Ectodermal cell (in vitro differentiated cells): ENCODE results near the gene ZNF575.
"Not testable (repeated sequence)": the region's sequence is repeated elsewhere in the genome, so short reads cannot be mapped to it uniquely, and the experiment has no call there.

ENCODE experiments used
- H3K27ac ChIP-seq: 2 replicates; pipeline ENCODE4 v1.7.0; 2013; ENCODE audit warnings: mild to moderate bottlenecking, low read depth, low read length; ENCODE audit not compliant: insufficient read depth, poor library complexity, severe bottlenecking
- H3K27me3 ChIP-seq: 2 replicates; pipeline ENCODE4 v1.7.0; 2013; ENCODE audit warnings: mild to moderate bottlenecking, low read length; ENCODE audit not compliant: insufficient read depth, control insufficient read depth, poor library complexity, severe bottlenecking
- H3K36me3 ChIP-seq: one replicate; pipeline ENCODE4 v1.7.0; 2013; ENCODE audit warnings: low read length; ENCODE audit not compliant: control insufficient read depth, insufficient read depth
- H3K4me1 ChIP-seq: one replicate; pipeline ENCODE4 v1.7.0; 2013; ENCODE audit warnings: low read length; ENCODE audit not compliant: control insufficient read depth, insufficient read depth
- H3K4me3 ChIP-seq: 2 replicates; pipeline ENCODE4 v1.7.0; 2013; ENCODE audit warnings: low read depth, low read length, control low read depth; ENCODE audit not compliant: insufficient read depth
- H3K9me3 ChIP-seq: 2 replicates; pipeline ENCODE4 v1.7.0; 2013; ENCODE audit warnings: mild to moderate bottlenecking, low read length, moderate library complexity; ENCODE audit not compliant: control insufficient read depth
- WGBS, 2 experiments: methylation state at CpG; one replicate each; pipeline ENCODE4 v1.1.7; 2013; ENCODE audit warnings: missing lambda C conversion rate in 2 of 2; 5-methylcytosine and 5-hydroxymethylcytosine counted together

Gene ZNF575

DNA sequence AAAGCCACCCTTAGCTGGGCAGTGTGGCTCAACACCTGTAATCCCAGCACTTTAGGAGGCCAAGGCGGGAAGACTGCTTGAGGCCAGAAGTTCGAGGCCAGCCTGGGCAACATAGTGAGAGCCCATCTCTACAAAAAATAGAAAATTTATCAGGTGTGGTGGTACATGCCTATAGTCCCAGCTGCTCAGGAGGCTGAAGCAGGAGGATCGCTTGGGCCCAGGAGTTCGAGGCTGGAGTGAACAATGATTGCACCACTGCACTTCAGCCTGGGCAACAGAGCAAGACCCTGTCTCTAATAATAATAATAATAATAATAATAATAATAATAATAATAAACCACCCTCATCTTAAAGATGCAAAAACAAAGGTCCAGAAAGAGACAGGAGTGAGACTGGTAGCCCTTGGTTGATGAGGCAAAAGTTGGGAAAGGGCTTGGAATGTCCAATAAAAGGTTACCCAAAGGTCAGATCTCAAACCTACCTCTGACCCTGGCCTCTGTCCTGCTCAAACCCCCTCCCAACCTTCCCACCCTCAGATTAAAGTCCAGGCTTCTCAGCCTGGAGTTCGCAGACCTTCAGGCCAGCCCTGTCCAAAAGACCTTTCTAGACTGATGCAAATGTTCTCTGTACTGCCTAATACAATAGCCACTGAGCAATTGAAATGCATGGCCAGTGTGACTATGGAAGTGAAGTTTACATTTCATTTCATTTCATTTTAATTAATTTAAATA is 9.1 kb downstream of the ZNF575 start:
- Histone ChIP-seq H3K27ac (no peak overlapping the region), H3K9me3 (peaks cover 2% of the 10 kb centered on the region), H3K36me3 (peaks cover 53% of the 10 kb centered on the region), H3K27me3 (no peaks in the 10 kb centered on the region), H3K4me1 (no peaks in the 10 kb centered on the region), H3K4me3 (no peak overlapping the region)
- WGBS, 2 experiments: 95 to 97% methylated on average over 5 of the region's 5 CpGs

DNA sequence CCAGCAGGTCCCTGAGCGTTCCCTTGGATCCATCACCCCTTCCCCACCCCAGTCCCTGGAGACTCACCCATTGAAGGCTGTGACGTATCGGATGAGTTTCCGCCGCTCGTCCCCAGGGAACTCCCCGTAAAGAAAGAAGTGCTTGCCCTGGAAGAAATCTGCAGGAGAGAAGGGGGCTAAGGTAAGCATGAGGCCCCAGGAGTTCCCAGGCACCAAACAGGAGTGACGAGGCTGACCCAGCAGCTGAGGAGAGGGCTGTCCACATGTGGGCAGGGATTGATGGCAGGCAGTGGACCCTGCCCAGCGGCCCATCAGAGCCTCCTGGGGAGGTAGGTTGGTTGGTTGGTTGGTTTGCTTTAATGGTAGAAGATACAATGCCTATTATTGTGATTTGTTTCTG is 11.1 kb downstream of the ZNF575 start:
- Histone ChIP-seq H3K27ac (no peak overlapping the region), H3K4me1 (no peaks in the 10 kb centered on the region), H3K36me3 (peaks cover 49% of the 10 kb centered on the region), H3K27me3 (no peaks in the 10 kb centered on the region), H3K4me3 (no peak overlapping the region), H3K9me3 (peaks cover 2% of the 10 kb centered on the region)
- 96 to 98% methylated on average over 9 of the region's 9 CpGs for WGBS, 2 experiments

DNA sequence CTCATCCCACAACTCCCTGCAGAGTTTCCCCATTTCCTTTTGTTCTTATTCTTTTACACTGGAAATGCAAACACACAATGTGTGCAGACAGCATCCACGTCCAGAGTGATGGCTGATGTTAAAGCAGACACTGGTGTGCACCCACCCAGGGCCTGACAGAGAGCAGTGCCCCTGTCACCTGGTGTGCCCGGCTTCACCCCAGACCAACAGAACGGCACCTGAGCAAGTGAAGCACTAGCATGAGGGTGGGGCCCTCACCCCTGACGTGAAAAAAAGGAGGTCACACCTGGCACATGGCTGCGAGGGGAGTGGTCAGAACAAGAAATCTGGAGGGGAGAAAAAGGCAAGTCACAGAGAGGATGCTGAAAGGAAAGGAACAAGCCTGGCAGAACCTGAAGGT is 12.3 kb downstream of the ZNF575 start:
- WGBS, 2 experiments: 91 to 93% methylated on average over 5 of the region's 5 CpGs
- Histone ChIP-seq H3K36me3 (peaks cover 48% of the 10 kb centered on the region), H3K27me3 (no peaks in the 10 kb centered on the region), H3K27ac (no peak overlapping the region), H3K4me1 (no peaks in the 10 kb centered on the region), H3K9me3 (no peaks in the 10 kb centered on the region), H3K4me3 (no peak overlapping the region)

DNA sequence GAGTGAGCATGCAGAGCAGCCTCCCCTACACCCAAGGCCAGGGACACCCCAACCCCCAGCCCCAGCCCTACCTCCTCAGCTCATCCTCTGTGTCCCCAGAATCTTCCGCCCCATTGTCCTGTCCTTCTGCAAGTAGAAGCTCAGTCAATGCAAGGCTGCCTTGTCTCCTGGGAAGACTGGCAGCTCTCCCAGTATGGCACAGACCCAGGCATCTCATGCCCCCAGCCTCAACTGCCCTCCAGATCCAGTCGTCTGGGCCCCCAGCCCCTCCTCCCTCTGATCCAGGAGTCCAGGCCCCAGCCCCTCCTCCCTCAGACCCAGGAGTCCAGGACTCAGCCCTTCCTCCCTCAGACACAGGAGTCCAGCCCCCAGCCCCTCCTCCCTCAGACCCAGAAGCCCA is 13.0 kb downstream of the ZNF575 start:
- no peaks in the 10 kb centered on the region for H3K4me1 ChIP-seq
- H3K27me3 ChIP-seq: no peaks in the 10 kb centered on the region
- peaks cover 45% of the 10 kb centered on the region for H3K36me3 ChIP-seq
- no peak overlapping the region for H3K4me3 ChIP-seq
- WGBS, 2 experiments: 83 to 91% methylated on average over 2 of the region's 2 CpGs
- no peak overlapping the region for H3K27ac ChIP-seq
- no peaks in the 10 kb centered on the region for H3K9me3 ChIP-seq

DNA sequence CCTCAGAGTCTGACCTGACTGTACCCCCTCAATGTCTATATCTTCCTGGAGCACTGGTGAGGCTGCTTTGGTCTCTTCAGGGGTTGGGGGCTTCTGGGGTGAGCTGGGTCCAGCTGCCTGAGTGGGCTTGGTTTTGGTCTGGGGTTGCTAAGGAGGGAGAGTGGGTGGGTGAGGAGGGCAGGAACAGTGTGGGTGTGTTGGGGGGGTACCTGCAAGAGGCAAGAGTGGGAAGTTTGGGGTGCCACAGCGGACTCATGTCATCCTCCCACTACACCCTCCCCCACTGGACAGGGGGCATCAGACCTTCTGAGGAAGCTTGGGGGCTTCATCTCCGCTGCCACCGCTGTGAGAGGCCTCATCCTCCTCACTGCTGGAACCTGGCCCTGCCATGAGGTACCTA is 13.6 kb downstream of the ZNF575 start:
- H3K4me1 ChIP-seq: no peaks in the 10 kb centered on the region
- no peaks in the 10 kb centered on the region for H3K9me3 ChIP-seq
- 90 to 94% methylated on average over 3 of the region's 3 CpGs for WGBS, 2 experiments
- no peak overlapping the region for H3K4me3 ChIP-seq
- H3K27me3 ChIP-seq: no peaks in the 10 kb centered on the region
- H3K36me3 ChIP-seq: peaks cover 50% of the 10 kb centered on the region
- H3K27ac ChIP-seq: no peak overlapping the region

DNA sequence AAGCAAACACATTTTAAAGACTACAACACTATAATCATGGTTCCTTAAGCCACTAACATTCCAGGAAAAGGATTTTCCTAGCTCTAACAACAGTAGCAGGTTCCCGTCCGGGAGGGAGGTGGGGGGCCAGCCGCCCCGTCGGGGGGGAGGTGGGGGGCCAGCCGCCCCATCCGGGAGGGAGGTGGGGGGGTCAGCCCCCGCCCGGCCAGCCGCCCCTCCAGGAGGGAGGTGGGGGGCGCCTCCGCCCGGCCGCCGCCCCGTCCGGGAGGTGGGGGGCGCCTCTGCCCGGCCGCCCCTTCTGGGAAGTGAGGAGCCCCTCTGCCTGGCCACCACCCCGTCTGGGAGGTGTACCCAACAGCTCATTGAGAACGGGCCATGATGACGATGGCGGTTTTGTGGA is 14.9 kb downstream of the ZNF575 start:
- WGBS, 2 experiments: 90 to 99% methylated on average over 2 to 15 of the region's 24 CpGs
- H3K9me3 ChIP-seq, H3K27me3 ChIP-seq, H3K4me1 ChIP-seq, H3K4me3 ChIP-seq, H3K27ac ChIP-seq: not testable (repeated sequence)
- H3K36me3 ChIP-seq: peaks cover 55% of the 10 kb centered on the region

DNA sequence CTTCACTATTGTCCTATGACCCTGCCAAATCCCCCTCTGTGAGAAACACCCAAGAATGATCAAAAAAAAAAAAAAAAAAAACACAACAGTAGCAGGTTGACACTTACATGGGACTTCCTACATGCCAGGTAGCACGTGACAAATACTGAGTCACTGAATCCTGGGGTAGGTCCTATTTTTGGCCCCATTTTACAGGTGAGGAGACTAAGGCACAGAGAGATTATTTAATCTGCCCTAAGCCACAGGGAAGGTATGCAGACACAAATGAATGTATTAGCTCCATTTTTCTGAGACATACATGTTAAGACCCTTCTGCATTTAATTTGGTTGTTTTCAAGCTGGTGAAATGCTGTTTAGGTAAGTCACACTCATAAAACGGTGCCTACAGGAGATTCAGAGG is 15.7 kb downstream of the ZNF575 start:
- H3K27me3 ChIP-seq: no peaks in the 10 kb centered on the region
- no peaks in the 10 kb centered on the region for H3K4me1 ChIP-seq
- H3K36me3 ChIP-seq: peaks cover 48% of the 10 kb centered on the region
- no peak overlapping the region for H3K4me3 ChIP-seq
- H3K9me3 ChIP-seq: no peaks in the 10 kb centered on the region
- no peak overlapping the region for H3K27ac ChIP-seq
- 98% methylated on average over 2 of the region's 2 CpGs for WGBS, 2 experiments

DNA sequence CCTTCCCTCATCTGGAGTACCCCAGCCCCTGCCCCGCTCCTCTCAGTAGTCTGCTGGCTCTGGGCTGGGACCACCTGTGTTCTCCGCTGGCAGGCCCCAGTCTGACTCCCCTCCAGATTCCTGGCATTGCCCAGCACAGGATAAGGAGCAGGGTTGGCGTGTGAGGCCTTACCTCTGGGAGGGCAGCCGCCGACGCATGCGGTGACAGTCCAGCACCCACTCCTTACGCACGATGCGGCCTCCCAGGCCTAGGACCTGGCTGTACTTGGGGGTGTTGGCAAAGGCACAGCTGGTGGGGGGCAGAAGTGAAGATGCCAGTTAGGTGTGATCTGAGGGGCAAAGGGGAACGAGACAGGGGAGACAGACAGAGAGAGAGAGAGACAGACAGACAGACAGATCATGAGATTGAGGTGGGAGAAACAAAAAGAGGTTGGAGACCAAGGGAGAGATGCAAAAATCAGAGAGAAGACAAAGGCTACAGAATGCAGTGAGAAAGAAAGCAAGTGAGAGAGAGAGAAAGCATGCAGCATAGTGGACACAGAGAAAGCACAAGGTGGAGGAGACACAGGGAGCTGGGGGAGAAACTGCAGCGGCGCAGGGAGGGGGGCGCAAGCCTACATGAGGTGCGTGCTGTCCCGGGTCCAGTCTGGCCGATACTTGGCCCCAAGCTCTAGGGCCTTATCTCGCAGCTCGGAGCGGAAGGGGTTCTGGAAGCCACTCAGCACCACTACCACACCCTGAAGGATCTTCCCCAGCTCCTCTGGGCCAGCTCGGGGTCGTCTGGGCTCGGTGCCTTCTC is 18.6 kb downstream of the ZNF575 start:
- peaks cover 51% of the 10 kb centered on the region for H3K36me3 ChIP-seq
- H3K27me3 ChIP-seq: no peaks in the 10 kb centered on the region
- no peak overlapping the region for H3K4me3 ChIP-seq
- no peaks in the 10 kb centered on the region for H3K4me1 ChIP-seq
- no peak overlapping the region for H3K27ac ChIP-seq
- 91 to 92% methylated on average over 23 of the region's 23 CpGs for WGBS, 2 experiments
- H3K9me3 ChIP-seq: no peaks in the 10 kb centered on the region

DNA sequence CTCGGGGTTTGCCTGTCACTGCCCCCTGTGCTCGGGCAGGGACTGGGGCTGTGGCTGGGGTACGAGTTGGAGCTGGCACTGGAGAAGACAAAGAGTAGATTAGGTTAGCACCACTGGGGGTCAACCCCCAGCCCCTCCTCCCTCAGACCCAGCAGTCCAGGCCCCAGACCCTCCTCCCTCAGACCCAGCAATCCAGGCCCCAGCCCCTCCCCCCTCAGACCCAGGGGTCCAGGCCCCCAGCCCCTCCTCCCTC is 19.1 kb downstream of the ZNF575 start:
- H3K4me3 ChIP-seq: no peak overlapping the region
- no peaks in the 10 kb centered on the region for H3K27me3 ChIP-seq
- 77 to 78% methylated on average over 3 of the region's 3 CpGs for WGBS, 2 experiments
- H3K4me1 ChIP-seq: no peaks in the 10 kb centered on the region
- H3K36me3 ChIP-seq: peaks cover 48% of the 10 kb centered on the region
- H3K9me3 ChIP-seq: no peaks in the 10 kb centered on the region
- no peak overlapping the region for H3K27ac ChIP-seq

DNA sequence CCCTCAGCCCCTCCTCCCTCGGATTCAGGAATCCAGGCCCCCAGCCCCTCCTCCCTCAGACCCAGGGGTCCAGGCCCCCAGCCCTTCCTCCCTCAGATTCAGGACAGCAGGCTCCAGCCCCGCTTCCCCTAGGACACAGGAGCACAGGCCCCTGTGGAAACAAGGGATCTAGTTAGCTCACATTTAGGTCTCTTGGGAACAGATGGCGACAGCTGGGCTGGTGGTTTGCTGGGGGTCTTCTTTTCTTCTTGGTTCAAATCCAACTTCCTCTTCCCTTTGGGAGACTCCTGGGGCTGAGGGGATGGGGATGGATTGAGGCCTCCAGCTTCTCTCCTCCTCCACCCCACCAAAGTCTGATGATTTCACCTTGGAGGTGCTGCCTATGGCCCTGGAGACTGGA is 19.6 kb downstream of the ZNF575 start:
- H3K27me3 ChIP-seq: no peaks in the 10 kb centered on the region
- no peaks in the 10 kb centered on the region for H3K4me1 ChIP-seq
- no peaks in the 10 kb centered on the region for H3K9me3 ChIP-seq
- peaks cover 46% of the 10 kb centered on the region for H3K36me3 ChIP-seq
- no peak overlapping the region for H3K4me3 ChIP-seq
- no peak overlapping the region for H3K27ac ChIP-seq
- WGBS, 2 experiments: 79 to 87% methylated on average over 3 of the region's 3 CpGs
